Loucy (cell line): ENCODE measurements around the gene EIF2D.

Experiments
- H2AFZ ChIP-seq: fragments of 200-600 bp; sonication (generic); 2 replicates; pipeline ENCODE4 v1.6.0; 2016; ENCODE audit warnings: antibody characterized with exemption, mild to moderate bottlenecking, low read length, moderate library complexity
- H3F3A ChIP-seq: fragments of 200-600 bp; 2 replicates; pipeline ENCODE4 v1.6.0; 2016; ENCODE audit warnings: antibody characterized with exemption, low read depth, mild to moderate bottlenecking
- H3K27me3 ChIP-seq: fragments of 200-600 bp; sonication (generic); 2 replicates; pipeline ENCODE4 v1.6.1; 2014; ENCODE audit warnings: low read length, mild to moderate bottlenecking; ENCODE audit not compliant: insufficient read depth, poor library complexity, severe bottlenecking
- H3K36me3 ChIP-seq: fragments of 200-600 bp; sonication (generic); 2 replicates; pipeline ENCODE4 v1.6.1; 2016; ENCODE audit warnings: low read length; ENCODE audit not compliant: insufficient read depth
- H3K4me1 ChIP-seq: fragments of 200-600 bp; sonication (generic); 2 replicates; pipeline ENCODE4 v1.5.1; 2014; ENCODE audit warnings: low read length, mild to moderate bottlenecking; ENCODE audit not compliant: insufficient read depth, poor library complexity, severe bottlenecking
- H3K4me2 ChIP-seq: fragments of 200-600 bp; sonication (generic); 2 replicates; pipeline ENCODE4 v1.6.0; 2014; ENCODE audit warnings: antibody characterized with exemption, low read length, low read depth, mild to moderate bottlenecking; ENCODE audit not compliant: poor library complexity, severe bottlenecking
- H3K4me3 ChIP-seq: fragments of 200-600 bp; sonication (generic); 2 replicates; pipeline ENCODE4 v1.5.1; 2014; ENCODE audit warnings: low read length, mild to moderate bottlenecking, mixed read lengths; ENCODE audit not compliant: poor library complexity, severe bottlenecking
- H3K79me2 ChIP-seq: fragments of 200-600 bp; sonication (generic); 2 replicates; pipeline ENCODE4 v1.6.1; 2014; ENCODE audit warnings: low read length; ENCODE audit not compliant: insufficient read depth
- H3K9ac ChIP-seq: fragments of 200-600 bp; sonication (generic); 2 replicates; pipeline ENCODE4 v1.6.0; 2014; ENCODE audit warnings: mild to moderate bottlenecking, low read depth, low read length, moderate library complexity; ENCODE audit not compliant: poor library complexity, severe bottlenecking
- H3K9me2 ChIP-seq: fragments of 200-600 bp; sonication (generic); replicated peaks from 2 replicates; pipeline ENCODE4 v1.6.1; 2016; ENCODE audit warnings: low read depth, low read length, mixed read lengths
- H3K9me3 ChIP-seq: fragments of 200-600 bp; sonication (generic); 2 replicates; pipeline ENCODE4 v1.6.1; 2014; ENCODE audit warnings: mild to moderate bottlenecking, antibody characterized with exemption, low read length, low read depth; ENCODE audit not compliant: insufficient read depth
- H4K20me1 ChIP-seq: fragments of 200-600 bp; sonication (generic); 2 replicates; pipeline ENCODE4 v1.6.0; 2014; ENCODE audit warnings: antibody characterized with exemption, low read length, mild to moderate bottlenecking; ENCODE audit not compliant: insufficient read depth, poor library complexity, severe bottlenecking
- CTCF ChIP-seq: fragments of 200-600 bp; sonication (generic); conservative IDR thresholded peaks from 2 replicates; pipeline ENCODE4 v1.5.1; 2014; ENCODE audit warnings: mild to moderate bottlenecking, antibody characterized with exemption, low read length
- EZH2phosphoT487 ChIP-seq: fragments of 200-600 bp; IDR thresholded peaks from 2 replicates; pipeline ENCODE4 v1.6.1; 2018; ENCODE audit warnings: antibody characterized with exemption, mild to moderate bottlenecking, moderate library complexity, borderline replicate concordance

The EIF2D gene

GRCh38 chr1:206558794-206559671, 53.2 kb downstream of the EIF2D start:
- Histone ChIP-seq H3F3A (peaks cover 4% of the 10 kb centered on the region; the same call in 1 of the 2 replicates), H3K9me3 (no peaks in the 10 kb centered on the region), H2AFZ (no peak overlapping the region), H4K20me1 (peaks cover 11% of the 10 kb centered on the region), H3K79me2 (peaks cover 63% of the 10 kb centered on the region), H3K4me2 (peak overlapping the region; percentile 92), H3K9ac (peak overlapping the region; percentile 99), H3K4me1 (peaks cover 74% of the 10 kb centered on the region), H3K36me3 (no peaks in the 10 kb centered on the region; the same call in 1 of the 2 replicates), H3K9me2 (no peaks in the 10 kb centered on the region), H3K4me3 (peak overlapping the region; percentile 98), H3K27me3 (peaks cover 5% of the 10 kb centered on the region)
- no peak for TF ChIP-seq EZH2phosphoT487

- TF ChIP-seq EZH2phosphoT487 (no peak), CTCF (no peak)
- Histone ChIP-seq H3K4me2 (peak overlapping the region; percentile 92), H3K4me1 (peaks cover 65% of the 10 kb centered on the region), H3F3A (peaks cover 4% of the 10 kb centered on the region; the same call in 1 of the 2 replicates), H2AFZ (peak overlapping the region; percentile 53), H3K79me2 (peaks cover 54% of the 10 kb centered on the region), H3K4me3 (peak overlapping the region; percentile 98), H3K36me3 (no peaks in the 10 kb centered on the region; the same call in 1 of the 2 replicates), H4K20me1 (peaks cover 3% of the 10 kb centered on the region), H3K9ac (peak overlapping the region; percentile 99), H3K27me3 (peaks cover 5% of the 10 kb centered on the region), H3K9me3 (no peaks in the 10 kb centered on the region), H3K9me2 (no peaks in the 10 kb centered on the region)
Measured at GRCh38 chr1:206557636-206558473, 54.4 kb downstream of the EIF2D start.

- Histone ChIP-seq H3K9ac (peak overlapping the region; percentile 99), H3K9me2 (no peaks in the 10 kb centered on the region), H3K4me2 (peak overlapping the region; percentile 92), H3K9me3 (no peaks in the 10 kb centered on the region), H3K79me2 (peaks cover 48% of the 10 kb centered on the region), H3K4me1 (peaks cover 65% of the 10 kb centered on the region), H3K4me3 (peak overlapping the region; percentile 98), H3K27me3 (peaks cover 5% of the 10 kb centered on the region), H3F3A (no peaks in the 10 kb centered on the region), H2AFZ (peak overlapping the region; percentile 62), H3K36me3 (no peaks in the 10 kb centered on the region; the same call in 1 of the 2 replicates), H4K20me1 (peaks cover 3% of the 10 kb centered on the region)
- TF ChIP-seq EZH2phosphoT487 (no peak), CTCF (no peak)
Measured at GRCh38 chr1:206556750-206557635, 55.3 kb downstream of the EIF2D start.
